HG02678 (cell line): Measurements from ENCODE around the gene CFAP74.

Source experiments
- ATAC-seq: cut with Tn5 transposase; IDR thresholded peaks from one replicate; pipeline ENCODE4 v1.9.1; 2021; ENCODE audit warnings: mild to moderate bottlenecking, moderate library complexity; ENCODE audit not compliant: unreplicated experiment

The CFAP74 gene

GRCh38 chr1:1919304-1920056 lies 84.1 kb downstream of the CFAP74 start:
- peak; percentile 80 for ATAC-seq

DNA sequence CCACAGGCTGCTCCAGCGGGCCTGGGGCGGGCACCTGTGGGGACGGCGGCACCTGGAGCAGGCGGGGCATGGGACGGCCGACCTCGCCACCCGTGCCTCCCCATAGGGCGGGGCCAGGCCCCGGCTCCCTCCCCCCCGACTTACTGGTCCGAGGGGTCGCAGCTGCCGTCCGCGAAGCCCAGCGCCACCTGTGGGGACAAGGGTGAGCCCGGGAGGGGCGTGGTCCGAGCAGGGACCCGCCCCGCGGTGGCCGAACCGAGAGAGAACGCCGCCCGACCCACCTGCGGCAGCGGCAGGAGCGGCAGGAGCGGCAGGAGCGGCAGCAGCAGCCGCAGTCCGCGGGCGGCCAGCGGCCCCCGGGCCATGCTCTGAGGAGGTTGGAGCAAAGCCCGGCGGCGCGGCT lies 84.7 kb downstream of the CFAP74 start, which contains the start of gene TMEM52:
Gene TMEM52, minus strand, starts transcription at position 379 of the 403 bp plus-strand sequence. Its CDS starts 14 bp downstream, at position 365.
- ATAC-seq: peak; percentile 17

DNA sequence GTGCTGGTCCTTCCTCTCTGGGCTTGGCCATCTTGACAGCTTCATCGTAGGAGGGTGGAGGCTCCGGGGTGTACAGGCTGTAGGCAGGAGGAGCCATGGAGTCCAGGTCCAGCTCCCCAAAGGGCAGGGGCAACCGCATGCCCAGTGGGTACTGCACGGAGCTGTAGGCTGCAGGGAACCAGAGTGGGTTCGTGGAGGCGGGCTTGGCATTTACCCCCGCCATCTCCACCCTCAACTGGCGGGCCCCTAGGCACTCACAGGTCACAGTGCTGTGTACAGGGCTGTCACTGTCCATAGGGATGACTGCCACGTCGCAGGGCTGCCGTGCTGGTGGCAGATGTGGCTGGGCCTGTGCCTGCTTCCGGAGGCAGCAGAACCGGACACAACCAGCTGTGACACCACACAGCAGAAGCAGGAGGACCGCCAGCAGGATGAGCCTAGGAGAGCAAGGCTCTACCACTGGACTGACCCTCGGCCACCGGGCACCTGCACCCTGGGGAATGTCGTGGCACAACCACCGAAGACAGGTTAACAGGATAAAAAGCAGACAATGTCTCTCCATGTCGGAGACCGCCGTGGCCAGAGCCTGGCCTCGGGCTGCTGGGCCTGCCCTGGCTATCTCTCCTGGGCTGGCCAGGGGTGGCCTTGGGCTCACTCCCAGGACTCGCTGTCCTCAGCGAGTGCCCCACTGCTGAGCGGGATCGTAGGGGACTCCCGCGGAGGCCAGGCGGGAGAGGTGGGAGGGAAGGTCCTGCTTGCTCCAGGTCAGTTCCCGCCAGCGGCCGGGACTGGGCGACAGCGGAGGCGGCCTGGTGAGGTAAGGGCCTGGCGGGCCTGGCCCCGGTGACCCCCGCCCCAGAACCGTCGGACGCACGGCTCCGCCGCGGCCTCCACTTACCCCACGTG lies 85.3 kb downstream of the CFAP74 start:
- no peak for ATAC-seq

GRCh38 chr1:1917304-1917976 lies 86.1 kb downstream of the CFAP74 start:
- ATAC-seq: no peak

- ATAC-seq: no peak
These were observed 86.7 kb downstream of the CFAP74 start for GRCh38 chr1:1916851-1917251.

DNA sequence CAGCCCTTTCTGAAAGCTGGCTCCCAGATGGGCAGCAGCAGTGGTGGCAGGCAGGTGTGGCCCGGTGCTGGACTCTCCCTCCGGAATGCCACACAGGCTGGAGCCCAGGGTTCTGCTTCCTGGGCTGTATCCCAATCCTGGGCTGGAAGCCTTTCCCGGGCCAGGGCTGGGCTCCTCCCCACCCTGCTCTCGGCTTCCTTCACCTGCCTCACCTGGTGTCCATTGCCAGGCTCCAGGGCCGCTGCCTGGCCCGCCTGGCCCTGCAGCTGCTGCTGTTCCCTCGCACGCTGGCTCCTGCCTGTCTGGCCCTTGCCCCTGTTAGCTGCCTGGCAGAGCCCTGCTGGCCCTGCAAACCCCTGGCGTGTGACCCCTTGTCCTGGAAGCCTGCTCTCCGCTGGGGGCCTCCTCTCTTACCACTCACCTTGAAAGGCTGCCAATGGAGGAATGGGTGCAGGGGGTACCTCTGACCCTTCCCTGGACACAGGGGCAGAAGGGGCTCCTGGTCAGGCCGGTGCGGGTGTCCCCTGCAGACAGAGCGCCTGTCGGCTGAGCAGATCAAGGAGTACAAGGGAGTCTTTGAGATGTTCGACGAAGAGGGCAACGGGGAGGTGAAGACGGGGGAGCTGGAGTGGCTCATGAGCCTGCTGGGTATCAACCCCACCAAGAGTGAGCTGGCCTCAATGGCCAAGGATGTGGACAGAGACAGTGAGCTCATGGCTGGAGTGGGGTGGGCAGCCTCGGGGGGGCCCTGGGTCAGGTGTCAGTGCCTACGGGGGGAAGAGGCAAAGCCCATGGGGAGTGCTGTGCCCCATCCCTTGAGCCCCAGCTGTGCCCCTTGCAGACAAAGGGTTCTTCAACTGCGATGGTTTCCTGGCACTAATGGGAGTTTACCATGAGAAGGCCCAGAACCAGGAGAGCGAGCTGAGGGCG lies 87.4 kb downstream of the CFAP74 start:
- no peak for ATAC-seq

DNA sequence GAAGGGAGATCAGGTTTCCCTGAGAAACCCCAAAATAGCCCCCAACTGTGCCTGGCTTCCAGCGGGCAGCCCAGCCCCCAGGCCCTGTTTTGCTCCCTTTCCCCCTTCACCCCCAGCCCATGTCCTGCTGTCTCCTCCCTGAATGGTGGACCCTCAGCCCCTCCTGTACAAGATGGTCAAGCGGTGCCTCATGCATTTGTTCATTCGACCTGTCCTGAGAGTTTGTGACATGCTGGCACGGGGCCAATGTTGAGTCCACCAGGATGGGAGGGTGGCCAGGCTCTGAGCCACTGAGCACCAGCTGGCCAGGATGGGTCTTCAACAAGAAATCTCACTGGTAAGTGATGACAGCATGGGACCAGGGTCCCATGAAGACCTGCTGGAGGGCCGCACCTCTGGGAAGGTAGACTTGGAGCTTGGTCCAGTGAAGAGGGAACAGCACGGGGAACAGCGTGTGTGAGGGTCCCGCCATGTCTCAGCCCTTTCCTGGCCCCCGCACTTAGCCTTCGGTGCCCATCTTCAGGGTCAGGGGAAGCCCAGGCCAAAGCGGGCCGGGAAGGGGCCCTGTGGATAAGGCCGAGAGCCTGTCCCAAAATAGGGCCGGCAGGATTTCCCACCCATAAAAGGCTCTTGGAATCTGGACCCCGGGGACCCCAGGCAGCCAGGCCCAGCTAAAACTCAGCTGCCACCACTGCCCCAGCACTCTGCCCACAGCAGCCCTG lies 88.5 kb downstream of the CFAP74 start, which contains the start of gene CALML6:
Gene CALML6, plus strand, starts transcription at position 290 of the 722 bp plus-strand sequence. Its CDS starts 21 bp downstream, at position 311.
- ATAC-seq: no peak

DNA sequence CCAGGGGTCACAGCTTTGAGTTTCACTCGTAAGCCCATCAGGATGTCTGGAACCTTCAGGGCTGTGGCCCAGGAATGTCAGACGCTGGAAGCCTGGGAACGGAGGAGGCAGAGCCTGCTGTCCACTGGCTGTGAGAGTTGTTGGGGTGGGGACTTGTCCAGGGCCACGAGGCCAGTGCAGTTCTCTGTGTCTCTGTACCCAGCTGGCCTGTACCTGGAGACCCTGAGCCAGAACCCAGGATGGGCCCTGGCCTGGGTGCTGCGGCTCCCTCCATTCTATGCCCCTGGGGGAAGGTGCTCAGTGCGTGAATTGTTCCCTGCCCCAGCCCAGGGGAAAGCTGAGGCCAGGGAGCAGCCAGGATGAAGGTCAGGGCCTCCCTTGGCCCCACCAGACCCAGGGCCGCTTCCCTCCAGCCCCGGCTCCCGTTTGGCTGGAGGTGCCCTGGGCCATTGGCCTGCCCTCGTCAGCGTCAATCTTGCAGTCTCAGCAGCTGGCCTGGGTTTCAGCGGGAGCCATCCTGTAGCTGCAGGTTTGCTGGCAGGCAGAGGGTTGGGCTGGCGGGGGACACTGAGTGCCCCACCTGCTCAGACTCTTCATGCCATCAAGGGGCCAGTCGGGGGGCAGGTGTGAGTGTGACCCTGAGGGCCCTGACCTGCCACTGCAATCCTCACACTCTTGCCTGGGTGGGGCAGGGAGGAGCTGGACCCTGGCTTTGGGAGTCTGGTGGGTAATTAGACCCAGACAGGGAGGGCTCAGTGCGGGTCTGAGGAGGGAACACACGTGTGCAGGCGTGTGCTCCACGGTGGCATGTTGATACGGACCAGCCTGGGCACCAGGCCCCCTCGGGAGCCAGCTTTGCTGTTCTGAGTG lies 89.2 kb downstream of the CFAP74 start:
- ATAC-seq: no peak

DNA sequence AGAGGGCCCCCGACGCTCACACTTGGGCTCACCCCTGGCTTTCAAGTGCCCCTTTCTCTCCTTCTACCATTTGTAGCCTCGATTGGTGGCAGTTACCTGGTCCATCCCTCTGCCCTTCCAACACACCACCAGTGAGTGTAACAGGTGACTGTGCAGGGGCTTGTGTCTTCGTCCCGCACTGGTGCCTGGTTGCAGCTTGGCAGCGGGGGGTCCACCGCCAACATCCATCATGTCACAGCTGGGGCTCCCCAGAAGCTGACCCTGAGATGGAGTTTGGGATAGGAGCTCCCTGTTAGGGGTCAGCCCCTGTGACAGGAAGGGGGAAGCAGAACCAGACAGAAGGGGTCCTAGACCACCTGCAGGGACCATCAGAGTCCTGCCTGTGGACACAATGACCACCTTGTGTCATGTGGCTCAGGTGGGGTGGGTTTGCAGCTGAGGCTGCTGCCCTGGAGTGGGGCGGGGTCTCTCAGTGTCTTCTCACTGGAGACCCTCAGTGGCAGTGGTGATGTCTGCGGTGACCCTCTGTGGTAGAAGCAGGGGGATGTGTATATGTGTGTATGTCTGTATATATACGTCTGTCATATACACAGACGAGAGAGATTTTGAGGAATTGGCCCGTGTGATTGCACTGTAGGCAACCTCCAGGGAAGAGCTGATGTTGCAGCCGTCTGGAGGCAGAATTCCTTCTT lies 92.1 kb downstream of the CFAP74 start:
- no peak for ATAC-seq

DNA sequence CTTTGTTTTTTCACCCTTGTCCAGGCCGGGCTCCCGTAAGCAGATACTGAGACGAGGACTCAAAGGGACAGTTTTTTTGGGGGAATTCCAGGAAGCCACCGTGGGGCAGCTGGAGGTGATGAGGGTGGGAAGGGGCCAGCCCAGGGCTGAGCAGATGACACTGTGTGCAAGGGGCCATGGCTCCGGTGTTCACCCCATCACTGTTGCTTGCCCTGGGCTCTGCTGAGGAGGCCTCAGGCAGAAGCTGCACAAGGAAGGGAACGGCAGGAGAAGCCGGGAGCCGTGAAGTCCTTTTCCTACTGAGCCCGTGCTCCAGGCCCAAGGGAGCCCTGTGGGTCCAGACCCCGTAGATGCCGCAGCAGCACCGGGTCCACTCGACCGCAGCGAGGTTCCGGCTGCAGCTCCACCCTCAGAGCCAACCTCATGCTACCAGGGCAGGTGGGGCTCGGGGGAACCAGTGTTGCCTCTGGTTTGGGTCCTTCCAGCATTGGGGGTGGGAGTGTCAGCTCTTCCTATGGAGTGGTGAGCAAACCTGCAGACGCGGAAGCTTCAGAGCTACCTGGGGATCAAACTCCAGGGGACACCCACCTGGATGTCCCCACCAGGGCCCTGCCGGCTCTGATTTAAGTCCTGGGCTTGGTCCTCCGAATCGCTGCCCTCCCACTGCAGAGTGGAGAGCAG lies 92.8 kb downstream of the CFAP74 start:
- no peak for ATAC-seq

DNA sequence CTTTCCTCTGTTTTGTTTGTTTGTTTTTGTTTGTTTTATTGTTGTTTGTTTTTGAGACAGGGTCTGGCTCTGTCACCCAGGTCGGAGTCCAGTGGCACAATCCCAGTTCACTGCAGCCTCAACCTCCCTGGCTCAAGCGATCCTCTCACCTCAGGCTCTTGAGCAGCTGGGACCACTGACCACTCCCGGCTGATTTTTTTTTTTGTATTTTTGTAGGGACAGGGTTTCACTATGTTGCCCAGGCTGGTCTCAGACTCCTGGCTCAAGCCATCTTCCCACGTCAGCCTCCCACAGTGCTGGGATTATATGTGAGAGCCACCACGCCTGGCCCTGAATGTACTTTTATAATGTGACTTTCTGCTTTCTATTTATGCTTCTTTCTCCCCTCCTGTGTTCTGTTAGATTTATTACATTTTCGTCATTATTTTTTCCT lies 93.5 kb downstream of the CFAP74 start:
- ATAC-seq: no peak

- ATAC-seq: no peak
These were observed 95.1 kb downstream of the CFAP74 start for GRCh38 chr1:1908506-1908791.

GRCh38 chr1:1907098-1907736 lies 96.4 kb downstream of the CFAP74 start:
- ATAC-seq: peak; percentile 32

- ATAC-seq: peak; percentile 29
These were observed 97.1 kb downstream of the CFAP74 start for GRCh38 chr1:1906185-1907097.

DNA sequence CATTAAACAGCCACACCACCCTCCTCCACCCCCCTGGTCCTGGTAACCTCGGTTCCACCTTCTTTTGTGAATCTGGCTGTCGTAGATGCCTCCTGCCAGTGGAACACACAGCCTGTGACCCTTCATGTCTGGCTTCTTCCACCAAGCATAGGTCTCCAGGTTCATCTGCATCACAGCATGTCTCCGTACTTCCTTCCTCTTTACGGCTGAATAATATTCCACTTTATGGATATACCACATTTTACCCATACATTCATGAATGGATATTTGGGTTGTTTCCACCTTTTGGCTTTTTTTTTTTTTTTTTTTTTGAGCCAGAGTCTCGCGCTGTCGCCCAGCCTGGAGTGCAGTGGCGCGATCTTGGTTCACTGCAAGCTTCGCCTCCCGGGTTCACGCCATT lies 100.4 kb downstream of the CFAP74 start:
- ATAC-seq: no peak
